Stimulated activated memory B cell treated with anti-CD40 and anti-IgM and Interleukin-4, amounts not matched to agents 10 μg/mL and 1 μg/mL and 100 μg/mL, for 72 hours (primary cell): ENCODE data around the gene KIF6.

Experiments used
- ATAC-seq: fragments of 150-1000 bp; cut with Tn5 transposase; 2 replicates; pipeline ENCODE4 v1.10.0; 2021
- H3K27ac Mint-ChIP-seq: one replicate; pipeline ENCODE4 v1.8.0; 2022; ENCODE audit warnings: mild to moderate bottlenecking, mixed read lengths
- H3K27me3 Mint-ChIP-seq: one replicate; pipeline ENCODE4 v1.8.0; 2022; ENCODE audit warnings: mixed read lengths
- H3K36me3 Mint-ChIP-seq: one replicate; pipeline ENCODE4 v1.8.0; 2022; ENCODE audit warnings: mixed read lengths
- H3K4me1 Mint-ChIP-seq: one replicate; pipeline ENCODE4 v1.8.0; 2022; ENCODE audit warnings: mixed read lengths
- H3K4me3 Mint-ChIP-seq: one replicate; pipeline ENCODE4 v1.8.0; 2022; ENCODE audit warnings: mild to moderate bottlenecking, moderate library complexity, mixed read lengths
- H3K9me3 Mint-ChIP-seq: one replicate; pipeline ENCODE4 v1.8.0; 2022; ENCODE audit warnings: mixed read lengths

Gene KIF6

DNA sequence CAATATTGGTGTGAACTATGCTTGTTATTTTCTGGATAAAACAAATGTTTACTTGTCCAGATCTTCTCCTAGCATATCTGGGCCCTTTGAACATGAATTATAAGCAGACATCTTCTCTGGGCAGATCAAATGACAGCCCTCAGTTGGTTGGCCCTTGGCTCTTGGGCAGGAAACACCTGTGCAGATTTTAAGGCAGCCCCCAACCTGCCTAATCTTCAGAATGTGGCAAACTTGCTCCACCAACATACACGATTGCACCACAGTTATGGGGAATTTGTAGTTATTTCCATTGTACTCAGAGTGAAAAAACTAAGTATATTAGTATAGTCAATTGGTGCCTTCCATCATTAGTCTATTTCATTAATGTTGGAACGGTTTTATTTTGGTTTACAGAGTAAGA lies 307.8 kb downstream of the KIF6 start:
- H3K36me3 Mint-ChIP-seq: no peaks in the 10 kb centered on the region
- peaks cover 9% of the 10 kb centered on the region for H3K27me3 Mint-ChIP-seq
- H3K9me3 Mint-ChIP-seq: no peaks in the 10 kb centered on the region
- no peak overlapping the region for H3K4me3 Mint-ChIP-seq
- peak; percentile 49 for ATAC-seq
- peak overlapping the region; percentile 53 for H3K27ac Mint-ChIP-seq
- peaks cover 10% of the 10 kb centered on the region for H3K4me1 Mint-ChIP-seq

DNA sequence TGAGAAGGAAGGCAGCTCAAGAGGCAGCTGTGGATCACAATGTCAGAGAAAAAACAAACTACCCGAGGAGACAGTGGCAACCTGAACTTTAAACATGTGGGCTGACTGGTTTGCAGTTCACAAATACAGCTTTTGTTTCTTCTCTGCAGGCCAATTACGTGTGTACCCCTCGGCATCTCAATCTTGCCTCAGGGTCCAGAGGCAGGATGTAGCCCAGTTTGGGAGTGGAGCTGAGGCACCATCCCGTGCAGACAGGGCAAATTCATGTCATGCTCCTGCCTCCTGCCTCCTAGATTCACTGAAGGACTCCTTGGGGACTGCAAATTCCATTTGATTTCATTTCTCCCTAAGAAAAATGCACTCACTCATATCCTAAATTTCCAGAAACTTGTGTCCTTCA lies 308.5 kb downstream of the KIF6 start:
- Mint-ChIP-seq H3K4me3 (no peak overlapping the region), H3K27ac (no peak overlapping the region), H3K36me3 (no peaks in the 10 kb centered on the region), H3K27me3 (peaks cover 2% of the 10 kb centered on the region), H3K9me3 (no peaks in the 10 kb centered on the region), H3K4me1 (peaks cover 10% of the 10 kb centered on the region)
- no peak for ATAC-seq

DNA sequence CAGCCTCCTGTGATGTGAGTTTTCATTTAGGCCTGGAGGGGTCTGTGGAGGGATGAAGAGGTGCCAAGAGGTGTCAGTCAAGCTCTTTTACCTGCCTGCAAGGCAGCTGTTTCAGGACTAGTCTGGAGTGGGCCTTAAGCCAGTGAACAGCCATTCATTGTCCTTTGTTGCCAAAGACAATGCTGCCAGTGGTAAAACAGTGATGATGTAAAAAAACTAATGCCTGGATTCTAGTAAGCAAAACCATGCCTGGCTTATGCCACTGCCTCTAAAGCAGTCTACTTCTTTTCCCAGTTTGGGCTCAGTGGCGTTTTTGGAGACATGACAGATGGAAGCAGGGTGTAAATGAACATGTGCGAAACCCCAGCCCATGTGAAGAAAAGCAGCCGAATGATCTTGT lies 309.2 kb downstream of the KIF6 start:
- no peak for ATAC-seq
- Mint-ChIP-seq H3K27ac (no peak overlapping the region), H3K4me1 (peaks cover 10% of the 10 kb centered on the region), H3K36me3 (no peaks in the 10 kb centered on the region), H3K27me3 (no peaks in the 10 kb centered on the region), H3K9me3 (no peaks in the 10 kb centered on the region), H3K4me3 (no peak overlapping the region)

DNA sequence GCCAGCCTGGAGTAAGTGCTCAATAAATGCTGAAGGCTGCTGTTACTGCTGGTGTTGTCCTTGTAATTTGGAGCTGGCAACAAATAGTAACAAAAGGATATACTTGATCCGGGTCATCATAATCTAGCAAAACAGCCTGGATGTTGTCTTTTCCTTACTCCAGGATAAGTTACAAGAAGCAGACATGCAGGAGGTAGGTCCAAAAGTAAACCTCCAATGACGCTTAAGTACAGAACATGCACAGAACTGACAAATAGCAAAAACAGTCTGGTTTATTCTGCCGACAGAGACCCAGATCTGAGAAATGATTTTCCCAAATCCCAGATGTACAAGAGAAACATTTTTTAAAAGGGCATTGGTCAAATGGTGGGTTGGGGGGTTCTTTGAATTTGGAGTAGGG lies 309.7 kb downstream of the KIF6 start:
- Mint-ChIP-seq H3K27me3 (no peaks in the 10 kb centered on the region), H3K4me1 (peaks cover 10% of the 10 kb centered on the region), H3K36me3 (no peaks in the 10 kb centered on the region), H3K9me3 (no peaks in the 10 kb centered on the region), H3K4me3 (no peak overlapping the region), H3K27ac (no peak overlapping the region)
- ATAC-seq: no peak

DNA sequence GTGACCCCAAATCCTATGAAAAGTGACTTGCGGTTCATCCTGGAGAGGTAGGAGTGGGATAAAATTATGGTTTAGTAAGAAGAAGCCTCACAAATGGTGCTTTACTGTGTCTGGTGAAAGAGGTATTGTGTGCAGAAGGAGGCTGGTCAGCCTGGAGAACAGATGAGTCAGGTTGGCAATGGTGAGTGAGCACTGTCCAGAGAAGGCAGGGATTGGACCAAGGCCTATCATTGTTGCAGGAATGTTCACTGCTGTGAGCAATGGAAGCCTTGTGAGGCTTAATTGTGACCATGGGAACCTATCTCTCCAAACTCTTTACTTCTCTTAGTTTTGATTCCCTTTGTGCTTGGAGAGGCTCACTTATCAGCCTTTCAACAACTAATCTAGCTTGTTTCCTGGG lies 313.7 kb downstream of the KIF6 start:
- Mint-ChIP-seq H3K4me3 (no peak overlapping the region), H3K27ac (no peak overlapping the region), H3K36me3 (no peaks in the 10 kb centered on the region), H3K27me3 (no peaks in the 10 kb centered on the region), H3K9me3 (no peaks in the 10 kb centered on the region), H3K4me1 (peaks cover 9% of the 10 kb centered on the region)
- ATAC-seq: no peak

DNA sequence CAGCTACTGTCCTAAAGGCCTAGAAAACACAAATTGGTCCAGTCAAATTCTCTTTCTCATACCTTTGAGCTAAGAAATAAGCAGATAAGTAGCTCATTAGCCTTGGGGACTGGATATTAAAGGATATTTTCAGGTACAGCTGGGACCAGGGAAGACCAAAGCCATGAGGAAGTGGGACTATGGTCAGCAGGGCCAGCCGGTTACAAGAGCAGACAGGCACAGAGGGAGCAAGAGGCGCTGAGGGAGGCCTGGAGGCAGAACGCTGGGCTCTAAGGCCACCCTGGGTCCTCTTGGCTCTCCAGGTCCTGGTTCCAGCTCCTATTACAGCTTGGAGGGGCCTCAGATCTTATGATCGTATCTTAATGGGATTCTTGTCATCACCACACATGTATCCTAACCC lies 314.2 kb downstream of the KIF6 start:
- ATAC-seq: no peak

DNA sequence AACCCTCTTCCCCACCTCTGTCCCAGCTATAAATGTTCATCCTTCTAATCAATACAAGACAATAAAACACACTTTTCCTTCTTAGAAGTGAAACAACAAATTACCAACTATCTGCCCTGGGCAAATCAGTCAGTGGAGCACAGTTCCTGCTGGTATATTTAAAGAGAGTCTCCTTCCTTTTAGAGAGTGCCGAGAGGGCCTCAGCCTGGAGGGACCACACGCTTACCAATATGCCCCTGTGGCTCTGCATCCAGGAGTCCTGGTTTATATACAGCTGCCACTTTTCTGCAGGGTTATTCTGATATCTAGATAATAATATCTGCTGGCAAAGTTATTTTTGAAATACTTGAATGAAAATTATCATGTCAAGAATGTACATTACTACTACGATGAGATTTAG lies 315.3 kb downstream of the KIF6 start:
- Mint-ChIP-seq H3K27me3 (no peaks in the 10 kb centered on the region), H3K27ac (no peak overlapping the region), H3K9me3 (no peaks in the 10 kb centered on the region), H3K4me1 (peaks cover 9% of the 10 kb centered on the region), H3K36me3 (no peaks in the 10 kb centered on the region), H3K4me3 (no peak overlapping the region)
- ATAC-seq: no peak

More for the DNA sequence above, 314.2 kb downstream of the KIF6 start:
- H3K27me3 Mint-ChIP-seq: no peaks in the 10 kb centered on the region
- H3K36me3 Mint-ChIP-seq: no peaks in the 10 kb centered on the region
- no peak overlapping the region for H3K4me3 Mint-ChIP-seq
- peaks cover 9% of the 10 kb centered on the region for H3K4me1 Mint-ChIP-seq
- no peak overlapping the region for H3K27ac Mint-ChIP-seq
- no peaks in the 10 kb centered on the region for H3K9me3 Mint-ChIP-seq

DNA sequence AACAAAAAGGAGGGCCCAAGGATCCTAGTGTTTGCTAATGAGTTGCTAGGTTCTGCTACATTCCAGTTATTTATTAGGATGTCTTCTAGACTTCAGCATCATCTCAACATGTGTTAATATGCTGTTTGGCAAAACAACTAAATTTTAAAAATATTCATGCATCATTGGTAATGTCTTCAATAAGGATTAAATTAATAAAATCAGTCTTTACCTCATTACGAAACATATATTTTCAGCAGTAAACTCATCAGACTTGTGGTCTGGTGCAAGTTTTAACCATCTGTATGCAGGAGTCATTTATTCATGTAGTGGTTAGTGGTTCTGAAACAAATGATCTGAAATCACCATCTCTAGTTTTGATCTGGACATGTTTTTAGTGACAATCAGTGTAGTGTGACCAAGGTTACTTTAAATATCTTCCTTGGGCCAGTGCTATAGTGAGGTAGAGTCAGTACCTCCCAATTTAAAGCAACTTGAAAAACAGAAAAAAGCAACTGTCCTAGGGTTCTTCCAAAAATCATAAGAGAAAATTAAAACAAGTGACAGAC lies 317.7 kb downstream of the KIF6 start:
- no peaks in the 10 kb centered on the region for H3K27me3 Mint-ChIP-seq
- no peak overlapping the region for H3K4me3 Mint-ChIP-seq

DNA sequence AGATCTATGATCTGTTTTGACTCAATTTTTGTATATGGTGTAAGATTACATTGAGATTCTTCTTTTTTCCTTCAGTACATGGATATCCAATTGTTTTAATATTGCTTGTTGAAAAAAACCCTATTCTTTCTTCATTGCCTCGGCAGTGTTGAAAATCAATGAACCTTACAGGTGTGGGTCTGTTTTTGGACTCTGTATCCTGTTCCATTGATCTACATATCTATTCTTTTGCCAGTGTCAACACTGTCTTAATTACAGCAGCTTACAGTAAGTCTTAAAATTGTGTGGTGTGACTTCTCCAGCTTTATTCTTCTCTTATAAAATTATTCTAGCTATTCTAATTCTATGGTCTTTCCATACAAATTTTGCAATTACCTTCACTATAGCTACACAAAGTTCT lies 320.9 kb downstream of the KIF6 start:
- H3K9me3 Mint-ChIP-seq: no peaks in the 10 kb centered on the region
- no peak overlapping the region for H3K27ac Mint-ChIP-seq
- no peaks in the 10 kb centered on the region for H3K27me3 Mint-ChIP-seq
- no peak for ATAC-seq
- no peak overlapping the region for H3K4me3 Mint-ChIP-seq
- peaks cover under 1% of the 10 kb centered on the region for H3K4me1 Mint-ChIP-seq
- no peaks in the 10 kb centered on the region for H3K36me3 Mint-ChIP-seq

More for the DNA sequence above, 317.7 kb downstream of the KIF6 start:
- H3K9me3 Mint-ChIP-seq: no peaks in the 10 kb centered on the region
- no peaks in the 10 kb centered on the region for H3K36me3 Mint-ChIP-seq
- H3K4me1 Mint-ChIP-seq: peaks cover 9% of the 10 kb centered on the region
- ATAC-seq: no peak
- H3K27ac Mint-ChIP-seq: no peak overlapping the region

DNA sequence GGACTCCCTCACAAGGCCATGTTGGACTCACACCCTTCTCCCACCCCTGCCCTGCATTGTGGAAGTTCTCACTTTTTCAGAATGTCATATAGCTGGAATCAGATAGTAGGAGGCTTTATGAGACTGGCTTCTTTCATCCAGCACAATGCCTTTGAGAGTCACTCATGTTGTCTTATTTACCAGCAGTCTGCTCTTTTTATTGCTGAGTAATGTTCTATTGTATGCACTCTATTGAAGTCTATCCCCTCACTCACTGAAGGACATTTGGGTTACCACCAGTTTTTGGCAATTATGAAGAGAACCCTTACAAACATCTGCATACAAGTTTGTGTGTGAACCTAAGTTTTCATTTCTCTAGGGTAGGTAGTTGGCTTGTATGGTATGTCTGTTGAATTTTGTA lies 321.9 kb downstream of the KIF6 start:
- H3K27ac Mint-ChIP-seq: no peak overlapping the region
- H3K36me3 Mint-ChIP-seq: no peaks in the 10 kb centered on the region
- no peaks in the 10 kb centered on the region for H3K4me1 Mint-ChIP-seq
- no peaks in the 10 kb centered on the region for H3K9me3 Mint-ChIP-seq
- no peaks in the 10 kb centered on the region for H3K27me3 Mint-ChIP-seq
- no peak for ATAC-seq
- no peak overlapping the region for H3K4me3 Mint-ChIP-seq

DNA sequence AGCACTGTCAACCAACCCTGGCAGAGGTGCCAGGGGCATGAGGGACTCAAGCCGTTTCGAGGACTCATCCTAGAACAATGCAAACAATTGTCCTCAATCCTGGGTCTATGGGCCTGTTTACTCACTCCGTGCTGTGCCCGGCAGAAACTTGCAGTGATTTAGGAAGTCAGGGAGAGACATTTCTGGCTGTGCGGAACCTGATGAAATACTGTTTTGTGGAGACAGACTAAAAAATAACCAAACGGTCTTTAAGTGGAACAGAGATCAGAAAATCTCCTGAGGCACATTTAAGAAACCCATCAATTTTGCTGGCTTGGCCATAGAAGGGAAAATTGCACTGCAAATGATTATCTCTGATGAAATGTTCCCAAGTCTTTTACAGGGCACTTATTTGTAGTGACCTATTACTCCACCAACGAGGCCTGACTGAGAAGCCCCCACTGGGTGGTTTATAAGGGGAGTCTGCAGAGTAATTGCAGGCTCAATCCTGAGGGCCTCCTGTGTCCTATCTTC lies 322.9 kb downstream of the KIF6 start:
- ATAC-seq: no peak
- Mint-ChIP-seq H3K4me1 (no peaks in the 10 kb centered on the region), H3K4me3 (no peak overlapping the region), H3K27ac (no peak overlapping the region), H3K9me3 (no peaks in the 10 kb centered on the region), H3K27me3 (no peaks in the 10 kb centered on the region), H3K36me3 (no peaks in the 10 kb centered on the region)

DNA sequence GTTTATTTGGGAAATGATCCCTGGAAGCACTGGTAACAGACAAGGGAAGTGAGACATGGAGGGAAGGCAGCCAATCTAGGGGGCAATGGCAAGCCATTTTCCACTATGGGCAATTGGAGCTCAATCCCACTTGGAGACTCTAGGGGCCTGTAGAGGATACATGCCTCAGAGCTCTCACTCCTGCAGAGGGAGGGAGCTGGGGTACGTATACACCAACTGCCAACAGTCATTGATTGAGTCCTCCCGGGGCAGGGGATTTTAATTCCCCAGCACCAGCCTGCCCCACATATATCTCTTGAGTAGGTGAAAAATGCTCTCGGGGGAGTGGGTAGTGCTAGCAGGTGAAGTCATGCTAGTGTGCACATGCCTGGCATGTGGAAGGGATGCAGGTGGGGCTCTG lies 323.8 kb downstream of the KIF6 start:
- H3K4me1 Mint-ChIP-seq: no peaks in the 10 kb centered on the region
- H3K27me3 Mint-ChIP-seq: peaks cover 2% of the 10 kb centered on the region
- H3K4me3 Mint-ChIP-seq: no peak overlapping the region
- no peaks in the 10 kb centered on the region for H3K9me3 Mint-ChIP-seq
- ATAC-seq: no peak
- no peak overlapping the region for H3K27ac Mint-ChIP-seq
- no peaks in the 10 kb centered on the region for H3K36me3 Mint-ChIP-seq

DNA sequence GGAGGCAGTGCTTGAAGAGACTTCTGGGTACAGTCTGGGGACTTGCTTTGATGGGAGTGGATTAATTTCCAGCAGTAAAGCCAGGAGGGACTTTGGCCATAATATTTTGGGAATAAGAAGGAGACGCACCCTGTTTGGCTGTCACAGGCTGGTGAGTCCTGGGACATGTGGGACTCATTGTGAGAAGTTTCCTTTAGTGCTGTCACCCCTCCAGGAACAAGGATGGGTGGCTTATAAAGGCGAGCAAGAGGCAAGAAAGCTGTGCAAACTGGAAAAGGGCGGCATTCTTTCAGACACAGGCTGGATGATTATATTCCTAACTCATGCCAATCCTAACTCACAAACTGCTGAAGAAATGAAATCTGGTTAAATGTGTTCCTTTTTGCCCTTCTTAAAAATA lies 325.2 kb downstream of the KIF6 start:
- Mint-ChIP-seq H3K27ac (no peak overlapping the region), H3K27me3 (peaks cover 7% of the 10 kb centered on the region), H3K36me3 (no peaks in the 10 kb centered on the region), H3K9me3 (no peaks in the 10 kb centered on the region), H3K4me1 (no peaks in the 10 kb centered on the region), H3K4me3 (no peak overlapping the region)
- ATAC-seq: no peak

DNA sequence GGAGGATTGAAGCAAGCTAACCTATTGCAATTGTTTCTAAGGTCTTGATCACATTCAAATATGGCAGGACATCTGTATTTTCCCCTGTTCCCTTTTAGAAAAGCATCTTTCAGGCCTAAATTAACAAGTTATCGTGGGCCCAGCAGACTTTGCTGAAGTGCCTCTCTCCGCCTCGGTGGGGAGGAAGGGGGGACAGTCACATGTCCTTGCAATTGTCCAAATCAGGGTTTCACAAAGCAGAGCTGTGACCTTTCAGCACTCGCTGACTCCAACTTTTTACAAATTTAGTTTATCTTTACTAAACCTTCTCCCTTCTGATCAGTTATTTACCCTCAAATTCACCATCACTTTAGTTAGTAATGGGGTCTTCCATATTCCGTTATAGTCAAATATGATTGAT lies 328.4 kb downstream of the KIF6 start:
- Mint-ChIP-seq H3K27me3 (peaks cover 20% of the 10 kb centered on the region), H3K27ac (no peak overlapping the region), H3K9me3 (no peaks in the 10 kb centered on the region), H3K36me3 (no peaks in the 10 kb centered on the region), H3K4me3 (no peak overlapping the region), H3K4me1 (peaks cover 12% of the 10 kb centered on the region)
- no peak for ATAC-seq

DNA sequence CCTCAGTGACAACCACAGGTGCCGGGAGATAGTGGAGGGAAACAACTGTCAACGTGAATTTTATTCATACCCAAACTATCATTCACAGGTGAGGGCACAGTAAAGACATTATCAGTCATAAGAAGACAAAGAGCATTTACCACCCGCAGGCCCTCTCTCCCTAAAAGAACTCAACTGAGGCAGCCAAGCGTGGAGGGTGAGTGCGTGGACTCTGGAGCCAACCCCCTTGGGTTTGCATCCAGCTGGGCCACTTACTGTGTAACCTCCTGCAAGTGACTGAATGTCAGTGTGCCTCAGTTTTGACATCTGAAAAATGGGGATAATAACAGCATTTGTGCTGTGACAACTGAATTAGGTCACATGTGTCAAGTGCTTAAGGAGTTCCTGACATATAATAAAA lies 332.1 kb downstream of the KIF6 start:
- Mint-ChIP-seq H3K27me3 (peaks cover 29% of the 10 kb centered on the region), H3K36me3 (peaks cover 5% of the 10 kb centered on the region), H3K4me1 (peaks cover 26% of the 10 kb centered on the region), H3K27ac (peak overlapping the region; percentile 67), H3K4me3 (no peak overlapping the region), H3K9me3 (peaks cover 7% of the 10 kb centered on the region)
- ATAC-seq: peak; percentile 77

DNA sequence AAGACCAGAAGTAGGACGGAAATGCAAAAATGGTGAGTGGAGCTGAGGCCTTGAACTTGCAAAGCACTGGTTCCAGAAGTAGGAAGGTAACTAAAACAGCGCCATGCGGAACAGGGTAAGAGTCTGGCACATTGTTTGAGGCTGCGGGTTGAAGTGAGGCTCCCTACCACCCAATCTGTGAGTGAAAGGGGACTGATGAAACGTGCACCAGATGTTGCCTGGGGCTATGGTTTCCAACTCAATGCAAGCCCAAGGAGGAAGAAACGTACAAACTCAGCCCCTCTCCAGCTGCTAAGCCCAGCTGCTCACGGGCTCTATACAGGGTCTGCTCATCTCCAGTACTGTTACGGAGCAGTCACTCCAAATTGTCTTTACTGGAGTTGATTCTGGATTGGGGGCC lies 334.0 kb downstream of the KIF6 start:
- Mint-ChIP-seq H3K36me3 (peaks cover 5% of the 10 kb centered on the region), H3K27me3 (peaks cover 35% of the 10 kb centered on the region), H3K9me3 (peaks cover 7% of the 10 kb centered on the region), H3K27ac (no peak overlapping the region), H3K4me3 (no peak overlapping the region), H3K4me1 (peaks cover 30% of the 10 kb centered on the region)
- ATAC-seq: no peak

DNA sequence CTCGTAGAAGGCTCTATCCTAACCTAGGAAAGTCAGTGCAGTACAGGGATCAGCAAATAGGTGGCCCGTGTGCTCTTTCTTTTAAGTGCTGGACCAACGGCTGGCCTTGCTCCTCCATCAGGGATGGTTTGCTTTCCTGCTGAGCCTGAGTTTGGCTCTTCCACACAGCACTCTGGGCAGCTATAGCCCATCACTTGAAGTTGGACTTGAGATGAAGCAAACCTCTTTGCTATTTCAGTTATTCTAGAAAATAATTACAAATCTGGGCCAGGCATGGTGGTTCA lies 335.8 kb downstream of the KIF6 start:
- peaks cover 5% of the 10 kb centered on the region for H3K36me3 Mint-ChIP-seq
- H3K4me3 Mint-ChIP-seq: no peak overlapping the region
- H3K27ac Mint-ChIP-seq: peak overlapping the region; percentile 89
- H3K9me3 Mint-ChIP-seq: peaks cover 7% of the 10 kb centered on the region
- no peak for ATAC-seq
- peaks cover 30% of the 10 kb centered on the region for H3K4me1 Mint-ChIP-seq
- peaks cover 44% of the 10 kb centered on the region for H3K27me3 Mint-ChIP-seq
